Neural crest cell (in vitro differentiated cells): ENCODE data around the gene DHRS3. TPM values are rescaled to one million over a fixed set of nuclear protein-coding genes. Genes with fewer than 3 reads are reported as not detected.
A peak's percentile ranks its signal among the peaks of the same experiment; 100 is the strongest.

ENCODE experiments used
- DNase-seq: peaks from one replicate; pipeline ENCODE4 v3.0.0; 2021; ENCODE audit warnings: low read depth, mixed read lengths, low spot score
- H3K27ac Mint-ChIP-seq: one replicate; pipeline ENCODE4 v1.8.0; 2021; ENCODE audit warnings: mild to moderate bottlenecking, mixed read lengths; ENCODE audit not compliant: unreplicated experiment
- H3K27me3 Mint-ChIP-seq: 2 replicates; pipeline ENCODE4 v1.8.0; 2021; ENCODE audit warnings: low read depth, mild to moderate bottlenecking, mixed read lengths
- H3K36me3 Mint-ChIP-seq: 2 replicates; pipeline ENCODE4 v1.8.0; 2021; ENCODE audit warnings: low read depth, mild to moderate bottlenecking, mixed read lengths
- H3K4me1 Mint-ChIP-seq: 2 replicates; pipeline ENCODE4 v1.8.0; 2021; ENCODE audit warnings: mixed read lengths
- H3K4me3 Mint-ChIP-seq: one replicate; pipeline ENCODE4 v1.8.0; 2021; ENCODE audit warnings: mild to moderate bottlenecking, mixed read lengths
- H3K9me3 Mint-ChIP-seq: 2 replicates; pipeline ENCODE4 v1.8.0; 2021; ENCODE audit warnings: mixed read lengths
- CTCF ChIP-seq: fragments of 200-600 bp; sonication (generic); conservative IDR thresholded peaks from 2 replicates; pipeline ENCODE4 v1.5.0; 2021; ENCODE audit warnings: antibody characterized with exemption, mild to moderate bottlenecking
- total RNA-seq: library from RNA; stranded (reverse); gene quantifications from 2 replicates; pipeline ENCODE4 v1.2.1, GENCODE V29; 2021

The DHRS3 gene
- total RNA-seq, 1 donor from 2014 or later = 0.91 TPM

GRCh38 chr1:12543740-12544154 lies 74.3 kb downstream of the DHRS3 start:
- DNase-seq = no peak
- Mint-ChIP-seq H3K36me3 (no peaks in the 10 kb centered on the region), H3K9me3 (no peaks in the 10 kb centered on the region), H3K4me3 (no peak overlapping the region), H3K27ac (no peak overlapping the region), H3K4me1 (peaks cover 16% of the 10 kb centered on the region), H3K27me3 (no peaks in the 10 kb centered on the region)
- no peak for TF ChIP-seq CTCF

DNA sequence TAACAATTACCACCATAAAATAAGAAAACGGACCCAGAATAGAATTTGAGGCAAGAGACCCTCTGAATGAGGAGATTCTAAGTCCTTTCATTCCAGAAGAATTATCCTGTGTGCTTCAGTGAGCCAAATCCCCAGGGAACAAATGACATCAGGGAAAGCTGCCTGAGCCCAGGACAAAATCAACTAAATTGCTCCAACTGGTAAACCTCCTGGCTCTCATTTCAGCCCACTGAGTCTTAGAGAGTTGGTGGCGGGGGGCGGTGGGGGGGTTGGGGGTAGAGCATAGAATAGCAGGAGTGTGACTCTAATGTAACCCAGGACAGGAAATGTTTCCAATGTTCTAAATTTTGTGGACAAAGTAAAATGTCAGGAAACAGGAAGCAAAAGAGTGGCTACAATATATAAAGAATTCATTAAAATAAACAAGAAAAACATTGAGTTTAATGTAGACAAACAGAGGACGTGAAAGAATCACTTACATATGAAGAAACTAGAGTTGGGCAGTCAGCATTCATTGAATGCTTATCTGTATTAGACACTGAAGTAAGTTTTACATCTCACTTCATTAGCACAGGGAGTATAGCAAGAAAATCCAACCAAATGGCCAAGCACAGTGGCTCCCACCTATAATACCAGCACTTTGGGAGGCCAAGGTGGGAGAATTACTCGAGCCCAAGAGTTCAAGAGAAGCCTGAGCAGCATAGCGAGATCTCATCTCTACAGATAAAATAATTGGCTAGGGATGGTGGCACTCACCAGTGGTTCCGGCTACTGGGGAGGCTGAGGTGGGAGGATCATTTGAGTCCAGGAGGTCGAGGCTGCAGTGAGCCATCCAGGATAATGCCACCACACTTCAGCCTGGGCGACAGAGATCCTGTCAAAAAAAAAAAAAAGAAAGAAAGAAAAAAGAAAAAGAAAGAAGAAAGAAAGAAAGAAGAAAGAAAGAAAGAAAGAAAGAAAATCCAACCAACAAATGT lies 75.1 kb downstream of the DHRS3 start:
- Mint-ChIP-seq H3K36me3 (no peaks in the 10 kb centered on the region), H3K27me3 (no peaks in the 10 kb centered on the region), H3K4me1 (peaks cover 21% of the 10 kb centered on the region), H3K9me3 (no peaks in the 10 kb centered on the region), H3K27ac (no peak overlapping the region), H3K4me3 (no peak overlapping the region)
- DNase-seq = no peak
- no peak for TF ChIP-seq CTCF

- no peak for DNase-seq
- H3K4me3 Mint-ChIP-seq = no peak overlapping the region
- H3K9me3 Mint-ChIP-seq = no peaks in the 10 kb centered on the region
- TF ChIP-seq CTCF = no peak
- H3K36me3 Mint-ChIP-seq = no peaks in the 10 kb centered on the region
- H3K27me3 Mint-ChIP-seq = no peaks in the 10 kb centered on the region
- H3K27ac Mint-ChIP-seq = peak overlapping the region; percentile 74
- peaks cover 25% of the 10 kb centered on the region for H3K4me1 Mint-ChIP-seq
Observed at GRCh38 chr1:12542138-12542465, 75.9 kb downstream of the DHRS3 start.

DNA sequence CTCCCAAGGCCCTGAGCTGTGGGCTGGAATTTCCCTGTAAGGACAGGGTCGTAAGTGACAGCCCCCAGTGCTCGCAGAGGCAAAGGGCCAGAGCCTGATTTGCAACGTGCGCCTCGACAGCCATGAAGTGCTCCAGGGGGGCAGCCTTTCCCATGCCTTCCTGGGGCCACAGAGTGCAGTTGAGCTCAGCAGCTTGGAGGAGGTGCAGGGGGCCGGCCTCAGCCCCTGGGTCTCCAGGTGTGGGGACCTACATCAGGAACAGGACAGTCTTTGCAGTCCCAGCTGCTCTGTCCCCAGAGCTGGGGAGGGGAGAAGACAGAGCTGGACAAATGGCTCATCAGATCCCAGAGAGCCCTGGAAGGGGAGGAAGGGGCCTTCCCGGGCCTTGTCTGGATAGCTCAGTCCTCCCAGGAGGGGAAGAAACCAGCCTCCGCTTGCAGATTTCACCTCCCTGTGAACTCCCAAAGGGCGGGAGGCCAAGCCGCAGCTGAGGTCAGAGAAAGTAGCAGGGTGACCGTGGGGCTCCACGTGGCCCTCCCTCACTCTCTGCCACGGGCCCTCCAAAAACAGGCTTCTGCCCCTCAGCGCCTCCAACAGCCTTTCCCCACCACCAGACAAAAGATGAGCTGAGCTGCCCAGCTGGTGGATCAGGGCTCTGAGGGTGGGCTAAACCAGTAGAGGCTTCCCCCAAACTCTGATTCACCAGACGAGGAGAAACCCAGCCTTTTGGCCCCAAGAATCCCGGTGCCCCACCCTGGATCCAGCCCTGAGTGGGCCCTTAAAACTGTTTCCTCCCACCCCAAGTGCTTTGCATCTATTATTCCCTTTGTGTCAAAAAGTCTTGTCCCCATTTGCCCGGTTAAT lies 76.5 kb downstream of the DHRS3 start:
- no peak overlapping the region for H3K4me3 Mint-ChIP-seq
- H3K4me1 Mint-ChIP-seq = peaks cover 25% of the 10 kb centered on the region
- H3K27me3 Mint-ChIP-seq = no peaks in the 10 kb centered on the region
- no peak for TF ChIP-seq CTCF
- H3K9me3 Mint-ChIP-seq = no peaks in the 10 kb centered on the region
- no peaks in the 10 kb centered on the region for H3K36me3 Mint-ChIP-seq
- DNase-seq = no peak
- H3K27ac Mint-ChIP-seq = peak overlapping the region; percentile 74

GRCh38 chr1:12540580-12541273 lies 77.3 kb downstream of the DHRS3 start:
- Mint-ChIP-seq H3K4me1 (peaks cover 25% of the 10 kb centered on the region), H3K27ac (no peak overlapping the region), H3K27me3 (no peaks in the 10 kb centered on the region), H3K9me3 (no peaks in the 10 kb centered on the region), H3K4me3 (no peak overlapping the region), H3K36me3 (no peaks in the 10 kb centered on the region)
- DNase-seq = no peak
- no peak for TF ChIP-seq CTCF
